SK-N-SH treated with all-trans-retinoic acid at 6 μM for 48 hours (cell line): ENCODE data around the gene YES1.
"Not testable (repeated sequence)": the region's sequence is repeated elsewhere in the genome, so short reads cannot be mapped to it uniquely, and the experiment has no call there.

Experiments
- ATAC-seq: fragments of 200-7000 bp; cut with Tn5 transposase; 3 replicates; pipeline ENCODE4 v1.9.1; 2020; ENCODE audit warnings: mild to moderate bottlenecking, moderate library complexity
- ARNTL ChIP-seq: fragments of 450-650 bp; formaldehyde crosslinking; IDR thresholded peaks from 2 replicates; pipeline ENCODE4 v1.5.0; 2020; ENCODE audit warnings: low read depth, mild to moderate bottlenecking, moderate library complexity, borderline replicate concordance
- ESRRG ChIP-seq: fragments of 250-450 bp; sonication (Bioruptor Pico); IDR thresholded peaks from 2 replicates; pipeline ENCODE4 v1.6.1; 2021; ENCODE audit warnings: mild to moderate bottlenecking
- GLIS3 ChIP-seq: fragments of 250-450 bp; sonication (Bioruptor Pico); IDR thresholded peaks from 2 replicates; pipeline ENCODE4 v1.5.0; 2020; ENCODE audit warnings: mild to moderate bottlenecking, moderate library complexity
- ISL1 ChIP-seq: fragments of 250-450 bp; sonication (Bioruptor Pico); IDR thresholded peaks from 2 replicates; pipeline ENCODE4 v2.1.2; 2022; ENCODE audit warnings: mild to moderate bottlenecking, moderate library complexity
- OSR1 ChIP-seq: fragments of 250-450 bp; sonication (Bioruptor Pico); IDR thresholded peaks from 2 replicates; pipeline ENCODE4 v1.8.0; 2022; ENCODE audit warnings: moderate library complexity, mild to moderate bottlenecking, inconsistent platforms
- PATZ1 ChIP-seq: fragments of 250-450 bp; sonication (Bioruptor Pico); IDR thresholded peaks from 2 replicates; pipeline ENCODE4 v1.8.0; 2020; ENCODE audit warnings: mild to moderate bottlenecking, moderate library complexity, borderline replicate concordance
- PPARA ChIP-seq: fragments of 250-450 bp; sonication (Bioruptor Pico); IDR thresholded peaks from 2 replicates; pipeline ENCODE4 v1.5.0; 2020; ENCODE audit warnings: mild to moderate bottlenecking, borderline replicate concordance
- RARB ChIP-seq: fragments of 250-450 bp; sonication (Bioruptor Pico); IDR thresholded peaks from 2 replicates; pipeline ENCODE4 v1.8.0; 2021; ENCODE audit warnings: mild to moderate bottlenecking, moderate library complexity
- SNAI2 ChIP-seq: fragments of 250-450 bp; sonication (Bioruptor Pico); IDR thresholded peaks from 2 replicates; pipeline ENCODE4 v1.5.0; 2020; ENCODE audit warnings: mild to moderate bottlenecking, moderate library complexity
- TCF4 ChIP-seq: fragments of 250-450 bp; sonication (Bioruptor Pico); IDR thresholded peaks from 2 replicates; pipeline ENCODE4 v1.8.0; 2021; ENCODE audit warnings: mild to moderate bottlenecking, moderate library complexity, borderline replicate concordance
- ZC3H10 ChIP-seq: fragments of 250-450 bp; sonication (Bioruptor Pico); IDR thresholded peaks from 2 replicates; pipeline ENCODE4 v1.5.1; 2021; ENCODE audit warnings: mild to moderate bottlenecking, moderate library complexity
- ZFP3 ChIP-seq: fragments of 250-450 bp; sonication (Bioruptor Pico); IDR thresholded peaks from 2 replicates; pipeline ENCODE4 v1.5.0; 2020; ENCODE audit warnings: mild to moderate bottlenecking, moderate library complexity
- ZFP30 ChIP-seq: fragments of 450-650 bp; formaldehyde crosslinking; IDR thresholded peaks from 2 replicates; pipeline ENCODE4 v1.5.0; 2022; ENCODE audit warnings: mild to moderate bottlenecking, moderate library complexity
- ZNF565 ChIP-seq: fragments of 450-650 bp; formaldehyde crosslinking; conservative IDR thresholded peaks from 2 replicates; pipeline ENCODE4 v1.5.0; 2020; ENCODE audit warnings: low read depth, mild to moderate bottlenecking, moderate library complexity
- ZNF70 ChIP-seq: fragments of 450-650 bp; formaldehyde crosslinking; IDR thresholded peaks from 2 replicates; pipeline ENCODE4 v1.5.0; 2020; ENCODE audit warnings: mild to moderate bottlenecking, moderate library complexity
- ZNF8 ChIP-seq: fragments of 450-650 bp; formaldehyde crosslinking; IDR thresholded peaks from 2 replicates; pipeline ENCODE4 v1.5.0; 2020; ENCODE audit warnings: mild to moderate bottlenecking, moderate library complexity
- TF ChIP-seq, protein P1 (sequence below): fragments of 250-450 bp; sonication (Bioruptor Pico); IDR thresholded peaks from 2 replicates; pipeline ENCODE4 v1.8.0; 2021; ENCODE audit warnings: low read depth, mild to moderate bottlenecking, moderate library complexity, borderline replicate concordance
- TF ChIP-seq, protein P2 (sequence below): fragments of 250-450 bp; sonication (Bioruptor Pico); IDR thresholded peaks from 2 replicates; pipeline ENCODE4 v1.5.0; 2020; ENCODE audit warnings: mild to moderate bottlenecking, moderate library complexity

Gene YES1

DNA sequence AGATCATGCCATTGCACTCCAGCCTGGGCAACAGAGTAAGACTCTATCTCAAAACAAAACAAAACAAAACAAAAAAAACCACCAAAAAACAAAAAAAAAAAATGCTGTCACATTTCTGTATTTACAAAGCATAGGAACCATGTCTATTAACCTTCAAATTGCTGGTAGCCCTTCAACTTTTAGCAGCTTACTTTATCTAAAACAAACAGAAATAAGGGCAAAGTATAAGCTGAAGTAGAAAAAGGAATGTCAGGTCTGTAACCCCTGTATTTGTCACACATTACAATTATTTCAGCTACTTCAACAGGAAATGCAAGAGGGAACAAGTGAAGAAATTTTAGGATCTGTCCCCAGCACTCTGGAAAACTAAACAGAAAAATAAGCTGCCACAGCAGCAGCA is 129.2 kb downstream of the YES1 start (continued):
- no peak for TF ChIP-seq PATZ1
- TF ChIP-seq ZNF70 (CRISPR knock-in tag), result no peak

GRCh38 chr18:682416-682815 is 129.6 kb downstream of the YES1 start:
- ATAC-seq, result not testable (repeated sequence)

- no peak for ATAC-seq
- no peak for TF ChIP-seq ISL1 (CRISPR knock-in tag)
- no peak for TF ChIP-seq ZFP3 (CRISPR knock-in tag)
- TF ChIP-seq ZC3H10 (CRISPR knock-in tag), result no peak
- TF ChIP-seq, protein P1, sequence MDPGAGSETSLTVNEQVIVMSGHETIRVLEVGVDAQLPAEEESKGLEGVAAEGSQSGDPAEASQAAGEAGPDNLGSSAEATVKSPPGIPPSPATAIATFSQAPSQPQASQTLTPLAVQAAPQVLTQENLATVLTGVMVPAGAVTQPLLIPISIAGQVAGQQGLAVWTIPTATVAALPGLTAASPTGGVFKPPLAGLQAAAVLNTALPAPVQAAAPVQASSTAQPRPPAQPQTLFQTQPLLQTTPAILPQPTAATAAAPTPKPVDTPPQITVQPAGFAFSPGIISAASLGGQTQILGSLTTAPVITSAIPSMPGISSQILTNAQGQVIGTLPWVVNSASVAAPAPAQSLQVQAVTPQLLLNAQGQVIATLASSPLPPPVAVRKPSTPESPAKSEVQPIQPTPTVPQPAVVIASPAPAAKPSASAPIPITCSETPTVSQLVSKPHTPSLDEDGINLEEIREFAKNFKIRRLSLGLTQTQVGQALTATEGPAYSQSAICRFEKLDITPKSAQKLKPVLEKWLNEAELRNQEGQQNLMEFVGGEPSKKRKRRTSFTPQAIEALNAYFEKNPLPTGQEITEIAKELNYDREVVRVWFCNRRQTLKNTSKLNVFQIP (CRISPR knock-in tag), result no peak
- no peak for TF ChIP-seq ZFP30 (CRISPR knock-in tag)
- TF ChIP-seq ZNF8 (CRISPR knock-in tag), result no peak
- TF ChIP-seq GLIS3, result no peak
- TF ChIP-seq, protein P2, sequence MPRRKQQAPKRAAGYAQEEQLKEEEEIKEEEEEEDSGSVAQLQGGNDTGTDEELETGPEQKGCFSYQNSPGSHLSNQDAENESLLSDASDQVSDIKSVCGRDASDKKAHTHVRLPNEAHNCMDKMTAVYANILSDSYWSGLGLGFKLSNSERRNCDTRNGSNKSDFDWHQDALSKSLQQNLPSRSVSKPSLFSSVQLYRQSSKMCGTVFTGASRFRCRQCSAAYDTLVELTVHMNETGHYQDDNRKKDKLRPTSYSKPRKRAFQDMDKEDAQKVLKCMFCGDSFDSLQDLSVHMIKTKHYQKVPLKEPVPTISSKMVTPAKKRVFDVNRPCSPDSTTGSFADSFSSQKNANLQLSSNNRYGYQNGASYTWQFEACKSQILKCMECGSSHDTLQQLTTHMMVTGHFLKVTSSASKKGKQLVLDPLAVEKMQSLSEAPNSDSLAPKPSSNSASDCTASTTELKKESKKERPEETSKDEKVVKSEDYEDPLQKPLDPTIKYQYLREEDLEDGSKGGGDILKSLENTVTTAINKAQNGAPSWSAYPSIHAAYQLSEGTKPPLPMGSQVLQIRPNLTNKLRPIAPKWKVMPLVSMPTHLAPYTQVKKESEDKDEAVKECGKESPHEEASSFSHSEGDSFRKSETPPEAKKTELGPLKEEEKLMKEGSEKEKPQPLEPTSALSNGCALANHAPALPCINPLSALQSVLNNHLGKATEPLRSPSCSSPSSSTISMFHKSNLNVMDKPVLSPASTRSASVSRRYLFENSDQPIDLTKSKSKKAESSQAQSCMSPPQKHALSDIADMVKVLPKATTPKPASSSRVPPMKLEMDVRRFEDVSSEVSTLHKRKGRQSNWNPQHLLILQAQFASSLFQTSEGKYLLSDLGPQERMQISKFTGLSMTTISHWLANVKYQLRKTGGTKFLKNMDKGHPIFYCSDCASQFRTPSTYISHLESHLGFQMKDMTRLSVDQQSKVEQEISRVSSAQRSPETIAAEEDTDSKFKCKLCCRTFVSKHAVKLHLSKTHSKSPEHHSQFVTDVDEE (CRISPR knock-in tag), result no peak
- TF ChIP-seq PPARA (CRISPR knock-in tag), result no peak
- no peak for TF ChIP-seq OSR1 (CRISPR knock-in tag)
- no peak for TF ChIP-seq RARB
- TF ChIP-seq ESRRG (CRISPR knock-in tag), result no peak
- TF ChIP-seq TCF4, result no peak
- TF ChIP-seq PATZ1, result no peak
- no peak for TF ChIP-seq ARNTL (CRISPR knock-in tag)
- no peak for TF ChIP-seq SNAI2 (CRISPR knock-in tag)
Measured at GRCh38 chr18:681985-682384, 130.1 kb downstream of the YES1 start.

DNA sequence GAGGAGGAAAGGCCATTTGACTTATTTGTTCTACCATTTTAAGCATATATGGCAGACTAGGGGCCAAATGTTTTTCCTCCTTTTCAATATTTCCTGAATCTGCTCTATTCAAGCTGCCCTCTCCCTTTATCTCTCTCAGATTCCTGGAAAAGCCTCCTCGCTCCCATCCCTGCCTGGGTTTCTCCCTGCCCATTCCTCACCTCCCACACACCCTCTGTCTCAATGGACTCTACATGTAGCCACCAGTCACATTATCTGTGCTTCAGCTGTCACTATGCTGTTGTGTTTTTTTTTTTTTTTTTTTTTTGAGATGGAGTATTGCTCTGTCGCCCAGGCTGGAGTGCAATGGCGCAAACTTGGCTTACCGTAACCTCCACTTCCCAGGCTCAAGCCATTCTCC is 131.7 kb downstream of the YES1 start:
- ATAC-seq, result no peak

More for the DNA sequence above, 131.7 kb downstream of the YES1 start:
- no peak for TF ChIP-seq PPARA (CRISPR knock-in tag)
- TF ChIP-seq ZFP3 (CRISPR knock-in tag), result no peak
- no peak for TF ChIP-seq ZNF8 (CRISPR knock-in tag)
- TF ChIP-seq, protein P1 (CRISPR knock-in tag), result no peak
- no peak for TF ChIP-seq GLIS3
- TF ChIP-seq ZNF565 (CRISPR knock-in tag), result no peak
- TF ChIP-seq, protein P2 (CRISPR knock-in tag), result no peak
